H9 (cell line): Measurements from ENCODE around the gene ATP13A2. TPM values are rescaled to one million over a fixed set of nuclear protein-coding genes. Genes with fewer than 3 reads are reported as not detected.

Source experiments
- DNase-seq: peaks from one replicate; pipeline ENCODE4 v3.0.0-alpha.2; 2017
- H2AFZ ChIP-seq: one replicate; pipeline ENCODE4 v1.6.1; 2013; ENCODE audit warnings: mild to moderate bottlenecking, low read length, control low read depth, moderate library complexity
- H2AK5ac ChIP-seq: 2 replicates; pipeline ENCODE4 v1.6.1; 2013; ENCODE audit warnings: low read length, control low read depth, mixed read lengths; ENCODE audit not compliant: insufficient read length
- H2BK120ac ChIP-seq: one replicate; pipeline ENCODE4 v1.6.1; 2013; ENCODE audit warnings: low read depth, mild to moderate bottlenecking, low read length, control low read depth, inconsistent platforms; ENCODE audit not compliant: poor library complexity, severe bottlenecking
- H2BK12ac ChIP-seq: 2 replicates; pipeline ENCODE4 v1.6.1; 2013; ENCODE audit warnings: low read length, control low read depth, mixed read lengths, low read depth; ENCODE audit not compliant: insufficient read length
- H2BK15ac ChIP-seq: 2 replicates; pipeline ENCODE4 v1.6.1; 2013; ENCODE audit warnings: low read depth, low read length, control low read depth
- H2BK20ac ChIP-seq: one replicate; pipeline ENCODE4 v1.6.1; 2013; ENCODE audit warnings: low read depth, mild to moderate bottlenecking, low read length, control low read depth, inconsistent platforms; ENCODE audit not compliant: poor library complexity, severe bottlenecking
- H2BK5ac ChIP-seq: 2 replicates; pipeline ENCODE4 v1.6.1; 2013; ENCODE audit warnings: low read length, control low read depth, mixed read lengths; ENCODE audit not compliant: insufficient read length
- H3K14ac ChIP-seq: 2 replicates; pipeline ENCODE4 v1.6.1; 2013; ENCODE audit warnings: low read length, control low read depth; ENCODE audit not compliant: insufficient read depth
- H3K18ac ChIP-seq: 2 replicates; pipeline ENCODE4 v1.6.1; 2013; ENCODE audit warnings: low read depth, mild to moderate bottlenecking, mixed read lengths, low read length, control low read depth; ENCODE audit not compliant: insufficient read length
- H3K23ac ChIP-seq: 2 replicates; pipeline ENCODE4 v1.6.1; 2013; ENCODE audit warnings: low read length, control low read depth, mixed read lengths, low read depth; ENCODE audit not compliant: insufficient read length
- H3K23me2 ChIP-seq: 2 replicates; pipeline ENCODE4 v1.6.1; 2013; ENCODE audit warnings: low read depth, mild to moderate bottlenecking, mixed read lengths, low read length, control low read depth; ENCODE audit not compliant: insufficient read length, poor library complexity, severe bottlenecking
- H3K27ac ChIP-seq: 2 replicates; pipeline ENCODE4 v1.5.1; 2013; ENCODE audit warnings: low read length, control low read depth, mixed read lengths, low read depth; ENCODE audit not compliant: insufficient read length
- H3K27me3 ChIP-seq: 2 replicates; pipeline ENCODE4 v1.6.1; 2013; ENCODE audit warnings: low read length, control low read depth, inconsistent platforms; ENCODE audit not compliant: insufficient read depth
- H3K4ac ChIP-seq: 2 replicates; pipeline ENCODE4 v1.6.1; 2013; ENCODE audit warnings: low read depth, mild to moderate bottlenecking, control low read depth, inconsistent platforms, low read length, moderate library complexity
- H3K4me1 ChIP-seq: 2 replicates; pipeline ENCODE4 v1.6.1; 2013; ENCODE audit warnings: low read length, control low read depth, inconsistent platforms; ENCODE audit not compliant: insufficient read depth
- H3K4me2 ChIP-seq: 2 replicates; pipeline ENCODE4 v1.6.1; 2013; ENCODE audit warnings: low read length, control low read depth, mixed read lengths; ENCODE audit not compliant: insufficient read length, insufficient read depth
- H3K56ac ChIP-seq: 2 replicates; pipeline ENCODE4 v1.6.1; 2013; ENCODE audit warnings: low read depth, mild to moderate bottlenecking, mixed read lengths, low read length, control low read depth; ENCODE audit not compliant: insufficient read length
- H3K79me1 ChIP-seq: 2 replicates; pipeline ENCODE4 v1.6.1; 2013; ENCODE audit warnings: low read depth, mild to moderate bottlenecking, moderate library complexity, low read length, control low read depth, inconsistent platforms; ENCODE audit not compliant: insufficient read depth, poor library complexity, severe bottlenecking
- H3K79me2 ChIP-seq: 2 replicates; pipeline ENCODE4 v1.6.1; 2013; ENCODE audit warnings: low read length, control low read depth, inconsistent platforms; ENCODE audit not compliant: insufficient read depth
- H3K9ac ChIP-seq: 2 replicates; pipeline ENCODE4 v1.6.1; 2013; ENCODE audit warnings: low read length, control low read depth, mixed read lengths; ENCODE audit not compliant: insufficient read length; ENCODE audit errors: extremely low read depth
- H3K9me3 ChIP-seq: one replicate; pipeline ENCODE4 v1.6.1; 2013; ENCODE audit warnings: low read depth, low read length, inconsistent platforms; ENCODE audit not compliant: control insufficient read depth
- H3T11ph ChIP-seq: one replicate; pipeline ENCODE4 v1.6.1; 2013; ENCODE audit warnings: mild to moderate bottlenecking, low read length, control low read depth, inconsistent platforms
- H4K20me1 ChIP-seq: one replicate; pipeline ENCODE4 v1.6.1; 2013; ENCODE audit not compliant: control insufficient read depth, insufficient read length, insufficient read depth
- H4K5ac ChIP-seq: 2 replicates; pipeline ENCODE4 v1.6.1; 2013; ENCODE audit warnings: low read depth, mild to moderate bottlenecking, mixed read lengths, low read length, control low read depth; ENCODE audit not compliant: insufficient read length
- H4K8ac ChIP-seq: replicated peaks from 2 replicates; pipeline ENCODE4 v1.6.1; 2013; ENCODE audit warnings: low read length, control low read depth, mixed read lengths, low read depth; ENCODE audit not compliant: insufficient read length
- H4K91ac ChIP-seq: 2 replicates; pipeline ENCODE4 v1.6.1; 2013; ENCODE audit warnings: low read depth, mild to moderate bottlenecking, moderate library complexity, mixed read lengths, low read length, control low read depth; ENCODE audit not compliant: insufficient read length
- H3K27ac Mint-ChIP-seq, 3 experiments: 2 replicates in 2 of 3; 3 replicates in 1 of 3; pipeline ENCODE4 v1.8.0; 2020 to 2021; ENCODE audit warnings: mixed read lengths in 3 of 3, mild to moderate bottlenecking in 1 of 3, moderate library complexity in 1 of 3
- H3K27me3 Mint-ChIP-seq: 2 replicates; pipeline ENCODE4 v1.8.0; 2021; ENCODE audit warnings: low read depth, mild to moderate bottlenecking, moderate library complexity, mixed read lengths
- H3K36me3 Mint-ChIP-seq, 3 experiments: 2 replicates in 2 of 3; 3 replicates in 1 of 3; pipeline ENCODE4 v1.8.0; 2020 to 2021; ENCODE audit warnings: low read depth in 3 of 3, mixed read lengths in 3 of 3; ENCODE audit not compliant: insufficient read depth in 1 of 3
- H3K4me1 Mint-ChIP-seq, 2 experiments: 2 replicates each; pipeline ENCODE4 v1.8.0; 2020; ENCODE audit warnings: mixed read lengths in 2 of 2
- H3K4me3 Mint-ChIP-seq, 2 experiments: 2 replicates in 1 of 2; 3 replicates in 1 of 2; pipeline ENCODE4 v1.8.0; 2020 to 2021; ENCODE audit warnings: mild to moderate bottlenecking in 2 of 2, mixed read lengths in 2 of 2, moderate library complexity in 1 of 2
- H3K9me3 Mint-ChIP-seq, 2 experiments: 2 replicates in 1 of 2; 3 replicates in 1 of 2; pipeline ENCODE4 v1.8.0; 2020; ENCODE audit warnings: mild to moderate bottlenecking in 2 of 2, mixed read lengths in 2 of 2, moderate library complexity in 1 of 2
- WGBS: extraction: QIAGEN DNeasy Blood & Tissue Kit; methylation state at CpG from one replicate; pipeline ENCODE4 v1.1.7; 2013; ENCODE audit warnings: missing lambda C conversion rate, low lambda C conversion rate, mixed read lengths; ENCODE audit not compliant: insufficient read length; ENCODE audit errors: extremely low coverage; 5-methylcytosine and 5-hydroxymethylcytosine counted together
- total RNA-seq: library from RNA; stranded (reverse); gene quantifications from 2 replicates; pipeline ENCODE4 v1.2.1, GENCODE V29; 2021
- TF ChIP-seq, protein P1 (sequence below): fragments of 200-600 bp; sonication (generic); conservative IDR thresholded peaks from 3 replicates; pipeline ENCODE4 v1.8.0; 2021; ENCODE audit warnings: antibody characterized with exemption, mild to moderate bottlenecking

Gene ATP13A2
- total RNA-seq, 1 experiment from 2014 or later = 53.6 TPM

DNA sequence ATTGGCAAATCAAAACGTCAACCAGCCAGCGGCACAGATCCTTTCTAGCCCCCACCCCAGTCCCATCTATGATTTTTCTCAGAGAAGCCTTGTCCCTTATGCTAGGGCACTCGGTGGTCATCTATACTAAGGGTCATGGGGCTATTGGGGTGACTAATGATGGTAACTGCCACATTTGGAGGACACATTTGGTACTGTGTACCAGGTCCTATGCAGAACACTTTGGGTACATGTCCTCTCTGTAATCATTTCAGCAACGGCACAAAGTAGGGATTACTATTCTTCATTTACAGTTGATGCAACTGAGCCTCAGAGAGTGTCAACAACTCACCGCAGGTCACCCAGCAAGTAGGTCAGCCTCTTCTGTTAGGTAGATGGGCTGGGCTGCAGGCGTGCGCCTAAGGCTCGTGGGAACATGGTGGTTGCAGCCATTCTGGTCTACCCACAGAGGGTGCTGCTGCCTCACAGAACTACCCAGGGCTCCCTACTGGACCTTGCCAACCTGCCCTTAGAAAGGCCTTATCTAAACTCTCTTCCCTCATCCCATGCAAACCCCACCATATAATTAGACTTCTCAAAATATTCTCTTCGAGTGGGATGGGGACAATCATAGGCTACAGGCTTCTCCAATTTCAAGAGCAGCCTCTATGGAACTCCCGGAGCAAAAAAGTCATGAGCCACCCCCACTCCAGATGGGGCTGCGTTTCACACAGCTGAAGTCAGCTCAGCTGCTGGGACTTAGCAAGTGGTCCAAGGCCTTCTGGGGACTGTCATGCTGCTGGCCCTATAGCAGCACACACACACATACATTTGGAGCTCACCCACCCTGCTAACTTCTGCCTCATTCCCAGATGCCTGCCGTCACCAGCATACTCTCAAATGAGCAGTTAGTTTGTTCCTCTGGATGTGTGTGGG lies 47.9 kb upstream of the ATP13A2 start:
- H2BK20ac ChIP-seq = no peak overlapping the region
- no peak overlapping the region for H2AK5ac ChIP-seq
- no peak overlapping the region for H3K4ac ChIP-seq
- no CpG with 5 or more reads among the region's 12 CpGs for WGBS
- no peak overlapping the region for H2BK15ac ChIP-seq
- H3K56ac ChIP-seq = no peak overlapping the region
- H4K91ac ChIP-seq = no peak overlapping the region
- H3K27ac ChIP-seq = no peak overlapping the region
- H3K9me3 Mint-ChIP-seq = 0 out of 5 replicates have a peak, but pooled peaks cover 0 to 2% of the 10 kb centered on the region in 2 experiments
- no peak overlapping the region for H3K23ac ChIP-seq
- H2AFZ ChIP-seq = no peak overlapping the region
- no peaks in the 10 kb centered on the region for H3K27me3 ChIP-seq
- H4K8ac ChIP-seq = no peak overlapping the region
- no peak overlapping the region for H4K5ac ChIP-seq
- H3K79me1 ChIP-seq = no peaks in the 10 kb centered on the region
- H3T11ph ChIP-seq = no peak overlapping the region
- H2BK12ac ChIP-seq = no peak overlapping the region
- peak; percentile 89 for DNase-seq
- H3K79me2 ChIP-seq = no peaks in the 10 kb centered on the region
- H3K27ac Mint-ChIP-seq = no peak overlapping the region
- no peak overlapping the region for H3K9ac ChIP-seq
- no peak overlapping the region for H3K4me3 Mint-ChIP-seq
- H4K20me1 ChIP-seq = no peaks in the 10 kb centered on the region
- H3K18ac ChIP-seq = no peak overlapping the region
- no peaks in the 10 kb centered on the region for H3K36me3 Mint-ChIP-seq
- TF ChIP-seq, protein P1, sequence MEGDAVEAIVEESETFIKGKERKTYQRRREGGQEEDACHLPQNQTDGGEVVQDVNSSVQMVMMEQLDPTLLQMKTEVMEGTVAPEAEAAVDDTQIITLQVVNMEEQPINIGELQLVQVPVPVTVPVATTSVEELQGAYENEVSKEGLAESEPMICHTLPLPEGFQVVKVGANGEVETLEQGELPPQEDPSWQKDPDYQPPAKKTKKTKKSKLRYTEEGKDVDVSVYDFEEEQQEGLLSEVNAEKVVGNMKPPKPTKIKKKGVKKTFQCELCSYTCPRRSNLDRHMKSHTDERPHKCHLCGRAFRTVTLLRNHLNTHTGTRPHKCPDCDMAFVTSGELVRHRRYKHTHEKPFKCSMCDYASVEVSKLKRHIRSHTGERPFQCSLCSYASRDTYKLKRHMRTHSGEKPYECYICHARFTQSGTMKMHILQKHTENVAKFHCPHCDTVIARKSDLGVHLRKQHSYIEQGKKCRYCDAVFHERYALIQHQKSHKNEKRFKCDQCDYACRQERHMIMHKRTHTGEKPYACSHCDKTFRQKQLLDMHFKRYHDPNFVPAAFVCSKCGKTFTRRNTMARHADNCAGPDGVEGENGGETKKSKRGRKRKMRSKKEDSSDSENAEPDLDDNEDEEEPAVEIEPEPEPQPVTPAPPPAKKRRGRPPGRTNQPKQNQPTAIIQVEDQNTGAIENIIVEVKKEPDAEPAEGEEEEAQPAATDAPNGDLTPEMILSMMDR = peak; percentile 91
- H2BK120ac ChIP-seq = no peak overlapping the region
- H3K4me1 ChIP-seq = no peaks in the 10 kb centered on the region; the same call in 1 of the 2 replicates
- no peaks in the 10 kb centered on the region for H3K23me2 ChIP-seq
- H2BK5ac ChIP-seq = no peak overlapping the region
- no peak overlapping the region for H3K4me2 ChIP-seq
- H3K4me1 Mint-ChIP-seq = peaks cover 17 to 36% of the 10 kb centered on the region in 2 experiments
- H3K9me3 ChIP-seq = no peaks in the 10 kb centered on the region
- peaks cover 15% of the 10 kb centered on the region for H3K27me3 Mint-ChIP-seq
- no peak overlapping the region for H3K14ac ChIP-seq
